GM21390 (cell line): Measurements from ENCODE around the gene RBM47.
A peak's percentile ranks its signal among the peaks of the same experiment; 100 is the strongest.
"Not testable (repeated sequence)": the region's sequence is repeated elsewhere in the genome, so short reads cannot be mapped to it uniquely, and the experiment has no call there.

Experiments used
- ATAC-seq: cut with Tn5 transposase; IDR thresholded peaks from one replicate; pipeline ENCODE4 v1.9.1; 2021; ENCODE audit not compliant: unreplicated experiment

RBM47 gene

DNA sequence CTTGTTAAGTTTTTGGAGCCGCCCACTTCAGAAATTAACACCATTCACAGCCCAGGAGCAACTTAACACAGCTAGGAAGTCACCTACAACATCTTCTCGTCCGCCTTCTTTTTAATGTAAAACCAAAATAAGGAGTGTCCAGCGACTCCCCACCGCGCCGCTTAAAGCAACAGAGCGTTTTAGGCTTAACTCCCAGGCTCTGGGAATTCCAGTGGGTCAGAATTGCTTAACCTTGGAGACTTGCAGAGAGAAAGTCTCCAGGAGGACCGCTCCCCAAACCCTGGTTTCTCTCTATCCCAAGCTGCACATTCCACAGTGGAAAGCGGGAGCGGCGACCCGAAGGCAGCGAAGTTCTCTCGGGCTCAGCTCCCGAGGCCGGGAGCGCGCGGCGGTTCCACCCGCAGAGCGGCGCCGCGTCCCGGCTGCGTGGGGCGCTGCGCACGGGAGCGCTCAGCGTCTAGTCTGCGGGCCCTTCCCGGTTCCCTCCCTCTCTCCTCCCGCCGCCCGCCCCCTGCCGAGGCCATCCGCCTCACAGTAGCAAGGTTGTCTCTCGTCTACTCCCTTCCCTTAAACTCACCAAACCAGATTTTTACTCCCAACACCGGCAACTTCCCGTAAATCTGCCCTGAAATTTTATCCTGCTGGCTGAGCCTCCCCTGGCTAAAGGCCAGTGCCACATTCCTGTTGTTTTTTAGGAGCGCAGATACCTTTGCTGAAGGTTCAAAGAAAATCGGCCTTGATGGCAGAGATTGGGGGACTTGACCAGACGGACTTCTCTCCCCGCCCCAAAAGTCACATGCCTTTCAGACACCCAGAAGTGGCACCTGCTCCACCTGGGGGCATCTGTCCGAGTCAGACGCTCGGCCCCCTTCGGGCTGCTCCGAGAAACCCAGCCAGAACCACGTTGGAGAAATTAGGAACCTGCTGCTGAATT lies at the start of gene RBM47:
TSS of gene RBM47 (minus strand) at position 464 of the 934 bp plus-strand sequence. CDS start 190,971 bp downstream, outside the sequence.
- ATAC-seq, result peak; percentile 43

DNA sequence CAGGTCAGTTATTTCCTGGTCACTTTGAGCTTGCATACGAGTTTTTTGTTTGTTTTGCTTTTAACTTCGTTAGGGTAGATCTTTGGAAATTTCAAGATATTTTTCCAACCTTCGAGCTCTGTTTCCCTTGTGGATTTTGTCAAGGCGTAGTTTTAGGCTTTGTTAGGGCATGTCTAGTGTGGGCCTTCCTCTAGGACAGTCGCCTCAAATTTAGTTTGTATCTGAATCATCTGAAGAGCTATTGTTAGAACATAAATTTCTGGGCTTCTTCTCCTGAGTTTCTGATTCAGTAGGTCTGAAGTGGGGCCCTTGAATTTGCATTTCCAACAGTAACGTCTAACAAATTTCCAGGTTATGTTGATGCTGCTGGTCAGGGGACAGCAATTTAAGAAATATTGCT lies 48.8 kb upstream of the RBM47 start:
- no peak for ATAC-seq

DNA sequence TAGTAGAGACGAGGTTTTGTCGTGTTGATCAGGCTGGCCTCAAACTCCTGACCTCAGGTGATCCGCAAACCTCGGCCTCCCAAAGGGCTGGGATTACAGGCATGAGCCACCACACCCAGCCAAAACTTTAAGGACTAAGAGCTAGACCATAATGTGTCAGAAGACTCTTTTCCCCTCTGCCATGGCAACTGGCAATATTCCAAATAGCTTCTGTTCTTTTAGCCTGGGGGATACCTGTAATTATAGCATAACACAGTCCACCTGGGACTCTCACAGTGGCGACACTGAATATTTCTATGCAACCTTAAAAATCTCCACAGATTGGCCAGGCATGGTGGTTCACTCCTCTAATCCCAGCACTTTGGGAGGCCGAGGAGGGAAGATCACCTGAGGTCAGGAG lies 45.5 kb upstream of the RBM47 start:
- no peak for ATAC-seq

DNA sequence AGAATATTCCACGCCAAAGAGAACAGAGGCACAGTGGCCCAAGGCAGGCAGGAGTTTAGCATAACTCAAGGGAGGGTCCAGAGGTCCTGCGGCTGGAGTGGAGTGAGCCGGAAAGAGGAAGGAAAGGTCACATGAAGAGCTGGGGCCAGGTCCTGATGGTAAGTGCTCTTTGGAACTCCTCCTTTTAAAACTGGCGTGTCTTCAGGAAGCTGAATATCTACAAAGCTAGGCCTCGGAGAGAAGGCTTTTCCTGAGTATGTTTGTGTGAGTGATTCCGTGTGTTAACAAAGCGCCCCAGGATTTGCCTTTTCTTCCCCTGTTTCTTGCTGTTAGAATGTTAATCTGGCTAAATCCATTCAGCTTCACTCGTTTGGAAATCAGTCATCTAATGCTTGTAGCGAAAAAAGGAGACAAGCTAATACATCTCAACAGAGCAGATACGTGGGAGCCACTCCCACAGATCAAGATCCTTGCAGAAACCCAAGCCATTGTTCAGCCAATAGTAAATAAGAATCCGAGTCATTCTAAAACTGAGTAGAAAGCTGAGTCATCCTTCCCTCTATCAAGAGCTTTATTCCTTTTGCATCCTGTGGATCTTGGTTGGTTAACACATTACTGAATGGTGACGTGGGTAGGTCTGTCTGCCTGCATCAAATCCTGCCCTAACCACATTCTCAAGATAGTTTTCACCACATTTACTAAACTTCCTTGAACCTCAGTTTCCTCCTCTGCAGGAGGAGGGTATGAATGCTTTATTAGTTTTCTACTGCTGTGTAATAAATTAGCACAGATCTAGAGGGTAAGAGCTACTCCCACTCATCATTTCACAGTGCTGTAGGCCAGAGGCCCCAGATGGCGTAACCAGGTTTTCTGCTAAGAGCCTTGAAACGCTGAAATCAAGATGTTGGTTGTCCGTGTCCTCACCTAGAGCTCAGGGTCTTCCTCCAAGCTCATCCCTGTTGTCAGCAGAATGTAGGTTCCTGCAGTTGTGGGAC lies 43.2 kb upstream of the RBM47 start:
- ATAC-seq, result peak; percentile 70

DNA sequence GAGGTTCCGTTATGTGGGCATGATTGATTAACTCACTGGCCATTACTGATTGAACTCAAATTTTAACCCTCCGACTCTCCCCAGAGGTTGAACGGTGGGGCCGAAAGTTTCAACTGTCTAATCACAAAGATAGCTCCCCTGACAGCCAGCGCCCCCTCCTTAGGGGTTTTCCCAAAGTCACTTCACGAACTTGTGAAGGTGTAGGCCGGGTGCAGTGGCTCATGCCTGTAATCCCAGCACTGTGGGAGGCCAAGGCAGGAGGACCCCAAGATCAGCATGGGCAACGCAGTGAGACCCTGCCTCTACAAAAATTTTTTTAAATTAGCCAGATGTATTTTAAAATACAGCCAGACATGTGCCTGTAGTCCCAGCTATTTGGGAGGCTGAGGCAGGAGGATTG lies 39.8 kb upstream of the RBM47 start:
- ATAC-seq, result no peak

DNA sequence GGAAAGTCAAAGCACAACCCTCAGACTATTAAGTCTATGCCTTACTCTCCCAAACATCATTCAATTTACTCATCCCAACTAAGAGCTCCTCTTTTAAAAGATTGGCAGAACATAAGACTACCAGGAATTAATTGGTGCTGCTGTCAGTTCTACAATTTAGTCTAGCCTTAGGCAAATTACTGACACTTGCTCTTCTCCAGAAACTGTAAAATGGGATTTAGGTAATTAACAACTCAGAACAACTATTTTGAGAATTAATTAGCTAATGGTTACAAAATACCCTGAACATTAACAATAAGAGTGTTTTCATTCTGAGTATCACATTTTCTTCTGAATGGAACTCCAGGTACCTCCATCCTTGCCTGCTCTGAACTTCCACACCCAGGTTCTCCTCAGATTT lies 36.2 kb upstream of the RBM47 start:
- no peak for ATAC-seq

DNA sequence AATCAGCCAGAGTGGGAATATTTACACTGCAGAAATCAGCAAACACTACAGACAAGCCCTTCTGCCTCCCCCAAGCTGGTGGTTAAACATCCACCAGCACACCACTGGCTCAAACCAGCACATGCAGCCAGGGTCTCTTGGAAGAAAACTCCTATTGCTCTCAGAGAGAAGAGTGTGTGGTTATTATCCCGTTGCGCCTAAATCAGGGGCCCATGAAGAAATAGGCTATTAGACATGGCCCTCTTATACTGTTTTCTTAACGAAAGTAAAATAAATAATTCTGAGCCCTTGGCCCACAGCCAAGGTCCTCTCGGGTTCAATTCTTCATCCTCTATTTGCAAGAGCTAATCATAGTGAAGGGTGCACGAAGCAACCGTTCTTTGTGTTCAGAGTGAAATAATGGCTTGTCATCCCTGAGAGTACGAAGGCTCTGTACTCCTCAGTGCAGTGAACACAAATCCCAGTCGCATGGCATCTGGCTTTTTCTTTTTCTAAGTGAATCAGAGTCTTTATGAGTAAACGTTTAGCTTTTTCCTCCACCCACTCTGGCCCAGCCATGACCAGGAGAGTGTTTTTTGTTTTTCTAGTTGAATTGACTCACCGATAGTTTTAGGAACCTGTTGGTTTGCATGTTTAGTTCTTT lies 33.4 kb upstream of the RBM47 start:
- peak; percentile 72 for ATAC-seq

DNA sequence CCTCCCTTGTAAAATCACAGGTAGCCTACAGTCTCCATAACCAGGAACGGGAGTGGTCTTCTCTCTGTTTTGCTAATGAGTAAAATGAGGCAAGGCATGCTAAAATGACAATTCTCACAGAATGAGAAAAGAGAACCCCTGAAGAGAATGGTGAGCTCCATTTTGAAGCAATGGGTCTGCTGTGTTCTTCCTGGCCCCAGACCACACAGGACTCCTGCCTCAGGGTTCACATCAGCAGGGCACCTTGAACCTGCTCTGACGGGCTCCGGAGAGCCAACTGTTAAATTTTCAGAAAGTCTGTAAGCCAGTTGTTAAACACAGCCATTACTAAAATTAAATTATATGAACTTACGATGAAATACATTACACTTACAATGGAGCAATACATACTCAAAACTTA lies 32.1 kb upstream of the RBM47 start:
- ATAC-seq, result no peak

DNA sequence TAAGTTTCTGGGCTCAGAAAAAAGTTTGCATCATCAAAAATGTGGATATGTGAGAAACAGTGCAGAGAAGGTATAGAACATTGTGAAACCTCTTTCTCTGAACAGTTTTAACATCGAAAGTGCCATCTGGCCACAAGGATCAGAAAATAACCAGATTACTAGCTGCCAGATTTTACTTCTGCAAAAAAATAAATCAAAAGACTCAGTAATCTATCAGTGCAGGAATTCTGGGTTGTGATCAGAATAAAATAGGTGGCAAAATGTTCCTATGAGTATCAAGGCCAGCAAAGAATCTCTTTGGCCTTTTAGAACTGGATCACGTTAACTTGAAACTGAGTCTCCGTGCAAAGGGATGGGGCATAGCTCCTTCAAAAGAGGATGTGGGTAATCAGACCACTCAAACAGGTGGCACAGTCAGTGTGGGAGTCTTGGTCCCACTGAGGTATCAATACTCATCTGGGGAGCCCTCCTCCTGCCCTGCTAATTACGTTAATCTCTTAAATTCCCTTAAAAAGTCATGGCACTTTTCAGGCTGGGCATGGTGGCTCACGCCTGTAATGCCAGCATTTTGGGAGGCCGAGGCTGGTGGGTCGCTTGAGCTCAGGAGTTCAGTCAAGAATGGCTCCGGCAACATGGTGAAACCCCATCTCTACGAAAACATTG lies 26.7 kb upstream of the RBM47 start:
- peak; percentile 93 for ATAC-seq

DNA sequence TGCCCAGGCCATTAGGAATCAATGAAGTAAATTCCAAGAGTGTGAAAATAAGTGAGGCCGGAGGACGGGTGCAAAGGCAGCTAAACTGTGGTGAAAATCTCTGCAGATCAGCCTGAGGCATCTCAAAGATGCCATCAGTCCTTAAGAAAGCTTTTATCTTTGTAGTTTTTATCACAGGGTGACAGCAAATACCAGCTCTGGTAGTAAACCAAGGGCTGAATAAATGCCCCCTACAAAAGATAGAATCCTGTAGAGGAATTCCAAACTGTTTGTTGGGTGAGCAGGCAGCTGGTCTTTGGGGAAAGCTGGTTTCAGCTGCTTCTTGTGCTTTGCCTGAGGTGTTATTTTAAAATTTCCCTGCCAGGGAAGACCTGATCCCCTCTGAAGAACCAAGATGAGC lies 21.6 kb upstream of the RBM47 start:
- ATAC-seq, result no peak

DNA sequence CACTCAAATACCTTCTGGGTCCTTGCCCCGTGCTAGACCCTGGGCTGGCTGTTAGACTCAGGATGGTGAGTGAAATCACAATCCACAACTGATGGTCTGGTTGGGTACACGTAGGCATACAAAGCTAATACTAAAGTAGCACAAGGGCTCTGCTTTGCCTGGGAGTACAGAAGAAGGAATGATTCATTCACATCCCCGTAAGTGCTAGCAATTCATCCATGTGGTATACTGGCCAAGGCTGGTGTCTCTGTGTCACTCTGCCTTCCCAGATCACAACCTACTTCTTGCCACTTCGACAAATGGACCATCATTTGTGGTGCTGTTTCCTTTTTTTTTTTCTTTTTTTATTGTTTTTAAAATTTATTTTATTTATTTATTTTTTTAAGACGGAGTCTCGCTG lies 19.7 kb upstream of the RBM47 start:
- ATAC-seq, result no peak

DNA sequence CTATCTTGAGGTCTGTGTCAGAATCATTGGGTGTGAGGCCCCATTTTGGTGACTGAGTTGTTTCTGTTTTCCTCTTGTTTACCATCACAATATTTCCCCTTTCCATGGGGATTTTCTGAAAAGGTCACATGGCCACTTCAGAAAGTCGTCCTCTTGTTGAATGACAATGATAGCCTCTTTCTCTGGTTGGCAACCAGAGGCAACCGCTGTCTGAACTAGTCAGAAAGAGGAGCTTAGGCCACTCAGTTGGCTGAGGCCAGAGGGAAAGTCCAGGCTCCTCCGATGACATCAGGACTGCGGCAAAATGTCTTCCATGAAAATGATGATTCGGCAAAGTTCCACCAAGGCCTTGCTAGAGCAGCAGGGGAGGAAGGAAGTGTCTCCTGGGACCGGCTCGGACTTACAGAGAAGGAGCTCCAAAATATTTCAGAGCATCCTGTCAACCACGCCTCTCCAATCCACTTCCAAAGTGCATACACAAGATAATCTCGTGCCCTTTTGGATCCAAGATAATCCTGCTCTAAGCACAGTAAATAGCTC lies 19.1 kb upstream of the RBM47 start:
- no peak for ATAC-seq

DNA sequence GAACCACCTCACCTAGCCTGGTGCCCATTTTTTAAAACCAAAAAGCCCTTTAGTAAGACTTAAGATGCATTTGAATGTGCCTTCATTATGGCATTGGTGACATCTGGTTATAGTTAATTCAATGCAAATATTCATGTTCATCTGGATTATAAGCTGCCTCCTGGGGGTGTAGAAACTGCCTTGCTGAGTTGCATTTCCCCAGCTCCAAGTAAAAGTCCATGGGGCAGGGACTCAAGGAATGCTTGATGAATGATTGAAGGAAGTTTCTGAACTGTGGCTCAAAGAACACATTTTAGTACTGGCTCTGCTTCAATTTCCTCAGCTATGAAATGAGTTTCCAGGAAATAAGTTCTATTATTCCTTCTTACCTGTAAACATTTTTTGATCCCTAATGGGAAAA lies 18.5 kb upstream of the RBM47 start:
- no peak for ATAC-seq

DNA sequence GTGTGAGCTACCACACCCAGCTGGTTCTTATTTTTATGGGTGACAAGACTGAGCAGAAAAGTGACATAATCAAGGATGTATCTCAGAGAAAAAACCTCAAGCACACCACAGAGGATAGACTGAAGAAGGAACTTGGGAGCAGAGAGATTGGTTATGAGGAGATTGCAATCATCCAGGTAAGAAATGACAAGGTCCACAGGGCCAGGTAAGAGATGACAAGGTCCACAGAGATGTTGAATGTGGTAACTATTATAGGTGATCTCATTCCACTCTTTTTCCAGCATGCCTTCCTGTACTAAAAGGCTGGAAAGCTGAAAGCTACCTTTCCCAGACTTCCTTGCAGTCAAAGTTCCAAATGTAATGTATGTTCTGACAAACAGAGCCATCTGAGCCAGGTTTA lies 15.9 kb upstream of the RBM47 start:
- ATAC-seq, result no peak

DNA sequence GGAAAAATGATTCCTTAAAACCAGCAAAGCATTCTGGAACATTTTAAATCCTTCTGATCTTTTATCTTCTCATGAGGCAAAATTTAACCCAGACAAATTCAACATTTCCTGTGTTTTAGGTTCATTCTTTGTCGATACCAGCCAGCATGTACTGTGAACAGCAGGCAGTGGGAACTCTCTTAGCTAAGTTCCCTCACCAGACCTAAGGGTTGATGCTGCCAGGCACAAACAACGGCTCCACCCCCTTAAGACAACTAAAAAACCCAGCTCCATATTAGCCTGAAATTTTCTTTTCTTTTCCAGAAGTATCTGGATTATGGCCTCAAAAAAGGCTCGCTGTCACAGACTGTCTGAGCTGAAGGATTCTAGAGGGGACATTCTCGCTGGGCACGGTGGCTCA lies 2.4 kb upstream of the RBM47 start:
- ATAC-seq, result no peak

DNA sequence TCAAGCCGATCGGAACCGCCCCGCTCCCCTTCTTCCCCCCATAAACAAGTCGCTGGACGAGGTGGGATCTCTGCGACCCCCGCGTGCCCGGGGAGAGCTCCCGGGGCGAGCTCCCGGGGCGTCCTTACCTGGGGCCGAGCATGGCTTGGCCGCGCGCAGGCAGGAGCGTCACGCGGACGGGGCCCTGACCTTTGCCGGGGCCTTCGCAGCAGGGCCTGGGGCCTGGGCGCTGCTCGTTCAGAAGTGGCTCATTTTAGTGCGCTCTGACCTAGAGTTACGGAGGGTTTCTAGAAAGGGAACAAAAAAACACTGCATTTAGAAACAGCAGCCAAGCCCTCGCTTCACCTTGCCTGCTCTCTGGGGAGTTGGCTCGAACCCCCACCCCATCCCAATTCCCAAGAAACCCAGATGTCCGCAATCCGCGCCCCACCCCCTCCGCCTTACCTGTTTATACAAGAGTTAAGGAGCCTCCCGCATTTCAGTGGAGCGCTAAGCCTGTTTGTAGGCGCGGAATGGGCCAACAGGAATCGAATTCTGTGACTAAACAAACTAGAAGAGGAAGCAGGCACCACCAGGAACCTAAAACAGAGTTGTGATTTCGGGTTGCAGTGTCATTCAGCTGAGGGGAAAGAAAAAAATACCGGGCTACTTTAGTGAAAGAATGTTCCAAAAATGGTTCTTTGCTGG lies 814 bp upstream of the RBM47 start:
- peak; percentile 60 for ATAC-seq

DNA sequence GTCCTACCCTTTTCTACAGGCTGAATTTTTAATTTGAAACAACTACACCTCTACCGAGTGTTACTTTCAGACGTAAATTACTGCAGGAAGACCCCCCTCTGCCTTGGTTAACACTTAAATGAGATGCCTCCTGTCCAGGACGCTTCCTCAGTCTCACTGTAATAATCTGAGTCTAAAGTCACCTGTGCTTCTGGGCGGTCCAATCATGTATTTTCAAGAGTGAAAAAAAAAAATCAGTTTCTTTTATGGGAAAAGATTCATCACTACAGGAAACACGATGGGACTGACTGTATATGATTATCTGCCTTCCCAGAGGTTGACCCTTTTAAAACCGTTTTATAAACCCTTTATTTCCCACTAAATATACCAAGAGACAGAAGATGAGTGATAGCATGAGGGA lies 776 bp downstream of the RBM47 start:
- ATAC-seq, result no peak

DNA sequence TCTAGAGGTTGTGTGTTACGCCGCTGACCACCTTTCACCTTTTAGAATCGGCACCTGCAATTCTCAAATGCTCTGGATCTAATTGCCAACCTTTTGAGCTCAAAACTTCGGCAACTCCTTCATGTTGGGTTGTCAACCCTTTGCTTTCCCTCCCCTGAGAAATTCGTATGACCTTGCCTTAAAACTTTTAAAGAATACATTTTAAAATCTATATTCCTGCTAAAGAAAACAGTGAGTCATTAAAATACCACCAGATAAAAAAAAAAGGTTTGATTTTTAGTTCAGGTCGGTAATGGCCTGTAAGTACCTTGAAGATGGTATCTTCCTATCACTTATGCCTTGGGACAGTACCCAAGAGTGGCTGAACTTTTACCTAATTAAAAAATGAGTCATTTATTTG lies 1.3 kb downstream of the RBM47 start:
- ATAC-seq, result not testable (repeated sequence)

DNA sequence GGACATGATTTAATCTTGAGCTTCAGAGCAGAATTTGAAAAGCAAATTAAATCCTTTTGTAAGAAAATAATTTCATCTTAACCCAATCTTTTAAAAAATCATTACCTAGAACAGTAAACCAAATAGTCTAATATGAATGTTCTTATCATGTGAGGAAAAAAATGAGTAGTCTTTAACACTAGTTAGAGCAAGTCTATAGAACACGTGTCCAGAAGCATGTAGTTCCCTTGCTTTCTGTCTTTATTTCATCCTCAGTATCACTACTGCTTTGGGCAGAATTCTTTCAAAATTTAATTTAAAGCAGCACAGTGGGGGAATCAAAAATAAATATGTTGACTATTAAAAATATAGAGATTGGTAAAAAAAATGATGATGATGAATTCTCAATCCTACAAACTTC lies 2.1 kb downstream of the RBM47 start:
- no peak for ATAC-seq
